K562 (cell line): ENCODE results near the gene ITPRIP. TPM values are rescaled to one million over a fixed set of nuclear protein-coding genes. Genes with fewer than 3 reads are reported as not detected.
A peak's percentile ranks its signal among the peaks of the same experiment; 100 is the strongest.

Experiments used
- BCOR ChIP-seq: fragments of 450-650 bp; IDR thresholded peaks from 2 replicates; pipeline ENCODE4 v1.6.1; 2016
- ETS1 ChIP-seq: conservative IDR thresholded peaks from 2 replicates; pipeline ENCODE4 v1.6.1; 2011; ENCODE audit warnings: low read depth, mild to moderate bottlenecking, low read length; ENCODE audit not compliant: control insufficient read depth
- HDGF ChIP-seq: fragments of 450-650 bp; IDR thresholded peaks from 2 replicates; pipeline ENCODE4 v1.6.1; 2016
- MXI1 ChIP-seq: IDR thresholded peaks from 2 replicates; pipeline ENCODE4 v1.6.1; 2011; ENCODE audit warnings: low read depth, mild to moderate bottlenecking, improper control_type of control experiment, low read length
- MYC ChIP-seq, 2 experiments: fragments of 250-450 bp in 1 of 2; sonication (Bioruptor Pico) in 1 of 2; IDR thresholded peaks; 2 replicates each; pipeline versions ENCODE4 v1.5.1 to v1.6.1; 2012 to 2021; ENCODE audit warnings: low read depth in 2 of 2, borderline replicate concordance in 1 of 2, improper control_type of control experiment in 1 of 2, low read length in 1 of 2, mild to moderate bottlenecking in 1 of 2, moderate library complexity in 1 of 2
- UBTF ChIP-seq, 2 experiments: IDR thresholded peaks; 2 replicates each; pipeline ENCODE4 v1.6.1; 2012; ENCODE audit warnings: improper control_type of control experiment in 2 of 2, low read depth in 2 of 2, low read length in 2 of 2, borderline replicate concordance in 1 of 2
- ZNF165 ChIP-seq: fragments of 250-450 bp; sonication (Bioruptor Pico); IDR thresholded peaks from 2 replicates; pipeline ENCODE4 v1.4.0; 2020; ENCODE audit warnings: borderline replicate concordance
- ZNF639 ChIP-seq, 2 experiments: fragments of 200-800 bp in 1 of 2; sonication (Bioruptor generic) in 1 of 2; sonication (generic) in 1 of 2; formaldehyde crosslinking in 1 of 2; IDR thresholded peaks in 1 of 2; conservative IDR thresholded peaks in 1 of 2; 2 replicates each; pipeline versions ENCODE4 v1.5.0 to v1.6.1; 2016 to 2020; ENCODE audit warnings: missing compliant biosample characterization in 1 of 2, missing genetic modification characterization in 1 of 2, missing genetic modification reagents in 1 of 2
- ZNF699 ChIP-seq: fragments of 250-450 bp; sonication (Bioruptor Pico); IDR thresholded peaks from 2 replicates; pipeline ENCODE4 v1.8.0; 2021; ENCODE audit warnings: mild to moderate bottlenecking, moderate library complexity; ENCODE audit not compliant: insufficient replicate concordance
- polyA plus RNA-seq, 8 experiments: library from polyadenylated mRNA; depleted of rRNA in 4 of 8; stranded (reverse) in 5 of 8; unstranded in 3 of 8; fragments of >200 nt; fragmentation: Nextera tagmentation in 2 of 8; fragmentation: Illumina TruSeq in 1 of 8; extraction: Ambion mirVana in 2 of 8; extraction: Trizol in 1 of 8; gene quantifications; 2 replicates each; pipeline versions ENCODE4 v1.2.1 to v1.2.3, GENCODE V29; 2011 to 2014; ENCODE audit warnings: inconsistent platforms in 1 of 8, missing spikeins in 1 of 8
- total RNA-seq, 7 experiments: library from RNA; depleted of rRNA in 6 of 7; stranded (reverse); fragments of >200 nt in 6 of 7; fragmentation: Illumina TruSeq in 2 of 7; extraction: Trizol in 2 of 7; gene quantifications; 2 replicates each; pipeline versions ENCODE4 v1.2.1 to v1.2.3, GENCODE V29; 2011 to 2021; ENCODE audit warnings: low replicate concordance in 1 of 7

ITPRIP gene
- total and polyA plus RNA-seq, 9 of the 15 experiments (the other 6 are each of a cell fraction or from before 2014, with no cell fraction given): 4.4 to 28.5 (median 10.9) TPM

GRCh38 chr10:104353325-104354048 lies 15.2 kb upstream of the ITPRIP start, which contains the start of gene CFAP58 (continued):
- TF ChIP-seq ZNF639 (CRISPR knock-in tag; conservative IDR thresholded peaks at IDR 0.05 in 1 of 2, IDR thresholded peaks at IDR 0.05 in 1 of 2) (no peak), MYC (IDR thresholded peaks at IDR 0.05; ENCODE audit: low read depth, low read length) (0 out of 2 replicates have a peak, but pooled peaks have one; percentile 35), MYC (CRISPR knock-in tag; IDR thresholded peaks at IDR 0.05; ENCODE audit: borderline replicate concordance, low read depth) (no peak), ETS1 (peak; percentile 74; the same call in 1 of the 2 replicates), MXI1 (peak; percentile 93), ZNF699 (CRISPR knock-in tag) (no peak), HDGF (0 out of 2 replicates have a peak, but pooled peaks have one; percentile 20), UBTF (IDR thresholded peaks at IDR 0.05; ENCODE audit: borderline replicate concordance in 1 of 2, low read depth in 2 of 2, low read length in 2 of 2) (no peak), ZNF165 (CRISPR knock-in tag) (no peak), BCOR (no peak)
